Astrocyte of the cerebellum (primary cell): ENCODE measurements around the gene PXDC1.

ENCODE experiments used
- DNase-seq: peaks from one replicate; pipeline ENCODE4 v3.0.0-alpha.2; 2011; ENCODE audit warnings: low read depth
- H3K4me3 ChIP-seq: 2 replicates; pipeline ENCODE4 v1.5.1; 2011; ENCODE audit warnings: mild to moderate bottlenecking, low read depth, low read length, moderate library complexity
- CTCF ChIP-seq: IDR thresholded peaks from 2 replicates; pipeline ENCODE4 v1.5.1; 2012; ENCODE audit warnings: low read length, low read depth, moderate library complexity, mild to moderate bottlenecking; ENCODE audit errors: missing control alignments
- in situ Hi-C: cut with HindIII; loops from 2 replicates; pipeline ENCODE4 v1.10.0; 2017; ENCODE audit warnings: low sequenced_read_pairs

Gene PXDC1

GRCh38 chr6:3782876-3783832, 31.6 kb upstream of the PXDC1 start:
- in situ Hi-C loops: no loop called here
- H3K4me3 ChIP-seq: no peak overlapping the region
- DNase-seq: no peak
- TF ChIP-seq CTCF: no peak

- in situ Hi-C loops: no loop called here
- H3K4me3 ChIP-seq: no peak overlapping the region
- DNase-seq: no peak
- TF ChIP-seq CTCF: no peak
These were observed 30.0 kb upstream of the PXDC1 start for GRCh38 chr6:3781504-3781903.

GRCh38 chr6:3779574-3779849, 28.0 kb upstream of the PXDC1 start:
- in situ Hi-C loops: no loop called here
- DNase-seq: no peak
- no peak overlapping the region for H3K4me3 ChIP-seq
- no peak for TF ChIP-seq CTCF

GRCh38 chr6:3778701-3779573, 27.4 kb upstream of the PXDC1 start:
- no peak overlapping the region for H3K4me3 ChIP-seq
- no peak for TF ChIP-seq CTCF
- in situ Hi-C loops: no loop called here
- DNase-seq: no peak

GRCh38 chr6:3777730-3778461, 26.4 kb upstream of the PXDC1 start:
- in situ Hi-C loops: no loop called here
- DNase-seq: no peak
- TF ChIP-seq CTCF: no peak
- H3K4me3 ChIP-seq: no peak overlapping the region

- in situ Hi-C loops: no loop called here
These were observed 25.5 kb upstream of the PXDC1 start for GRCh38 chr6:3776881-3777507.

More at GRCh38 chr6:3776881-3777507, 25.5 kb upstream of the PXDC1 start:
- H3K4me3 ChIP-seq: no peak overlapping the region
- DNase-seq: no peak
- no peak for TF ChIP-seq CTCF
